ENCODE data around the gene PARM1.

- TF ChIP-seq EP300 (IDR thresholded peaks at IDR 0.05) (no peak), CTCF (IDR thresholded peaks at IDR 0.05) (no peak), POLR2A (IDR thresholded peaks at IDR 0.05) (no peak), POLR2AphosphoS5 (IDR thresholded peaks at IDR 0.05) (no peak)
These were observed 156.3 kb downstream of the PARM1 start for GRCh38 chr4:75089206-75089605.
